GM21723 (cell line): Measurements from ENCODE around the gene CIC.

Experiments
- ATAC-seq: cut with Tn5 transposase; IDR thresholded peaks from one replicate; pipeline ENCODE4 v1.9.1; 2021; ENCODE audit warnings: mild to moderate bottlenecking, moderate library complexity; ENCODE audit not compliant: unreplicated experiment

Gene CIC

GRCh38 chr19:42303101-42303464, 34.0 kb downstream of the CIC start:
- ATAC-seq = no peak

- ATAC-seq = no peak
Observed at GRCh38 chr19:42303876-42304275, 34.8 kb downstream of the CIC start.

GRCh38 chr19:42306646-42307045, 37.6 kb downstream of the CIC start:
- ATAC-seq = no peak

- ATAC-seq = no peak
Observed at GRCh38 chr19:42309686-42310085, 40.6 kb downstream of the CIC start.

- no peak for ATAC-seq
Observed at GRCh38 chr19:42311657-42312056, 42.6 kb downstream of the CIC start.

- ATAC-seq = no peak
Observed at GRCh38 chr19:42312370-42312769, 43.3 kb downstream of the CIC start.

GRCh38 chr19:42313096-42313839, 44.2 kb downstream of the CIC start, which contains the start of gene TMEM145:
TSS of gene TMEM145 (plus strand) at chr19:42313309. CDS start at chr19:42313377, 68 bp downstream.
- ATAC-seq = no peak

- no peak for ATAC-seq
Observed at GRCh38 chr19:42313840-42314755, 45.0 kb downstream of the CIC start.

GRCh38 chr19:42315024-42315423, 46.0 kb downstream of the CIC start:
- ATAC-seq = no peak

GRCh38 chr19:42316223-42317211, 47.5 kb downstream of the CIC start:
- no peak for ATAC-seq

- ATAC-seq = no peak
Observed at GRCh38 chr19:42317535-42317934, 48.5 kb downstream of the CIC start.

GRCh38 chr19:42322305-42322704, 53.3 kb downstream of the CIC start:
- no peak for ATAC-seq

GRCh38 chr19:42323473-42323851, 54.4 kb downstream of the CIC start:
- no peak for ATAC-seq

- no peak for ATAC-seq
Observed at GRCh38 chr19:42323852-42324654, 55.0 kb downstream of the CIC start.

GRCh38 chr19:42324655-42325307, 55.7 kb downstream of the CIC start:
- ATAC-seq = no peak

GRCh38 chr19:42325308-42325895, 56.4 kb downstream of the CIC start, which contains the start of gene MEGF8:
TSS of gene MEGF8 (plus strand) at chr19:42325635. CDS start at chr19:42326244, 609 bp downstream.
- peak; percentile 89 for ATAC-seq

GRCh38 chr19:42325896-42326771, 57.1 kb downstream of the CIC start:
- peak; percentile 20 for ATAC-seq

- ATAC-seq = no peak
Observed at GRCh38 chr19:42326969-42327368, 57.9 kb downstream of the CIC start.
